ENCODE measurements around the gene ZFP69B.
"Not testable (repeated sequence)": the region's sequence is repeated elsewhere in the genome, so short reads cannot be mapped to it uniquely, and the experiment has no call there.

ZFP69B gene

GRCh38 chr1:40432644-40433390 is 17.5 kb upstream of the ZFP69B start:
- in situ Hi-C loops (cut with HindIII; ENCODE audit: low pct_ligation_motif_present, low pct_unique_long_range_greater_than_20kb, low sequenced_read_pairs): no loop called here
- DNase-seq: no peak

- no peak for DNase-seq
- in situ Hi-C loops (cut with HindIII; ENCODE audit: low pct_ligation_motif_present, low pct_unique_long_range_greater_than_20kb, low sequenced_read_pairs): no loop called here
Measured at GRCh38 chr1:40435471-40435870, 14.8 kb upstream of the ZFP69B start.

GRCh38 chr1:40435876-40436275 is 14.4 kb upstream of the ZFP69B start:
- in situ Hi-C loops (cut with HindIII; ENCODE audit: low pct_ligation_motif_present, low pct_unique_long_range_greater_than_20kb, low sequenced_read_pairs): no loop called here

GRCh38 chr1:40438391-40439015 is 11.8 kb upstream of the ZFP69B start:
- DNase-seq: peak; percentile 24

More at GRCh38 chr1:40435876-40436275, 14.4 kb upstream of the ZFP69B start:
- no peak for DNase-seq

GRCh38 chr1:40439247-40439646 is 11.0 kb upstream of the ZFP69B start:
- DNase-seq: no peak
- in situ Hi-C loops (cut with HindIII; ENCODE audit: low pct_ligation_motif_present, low pct_unique_long_range_greater_than_20kb, low sequenced_read_pairs): no loop called here

More at GRCh38 chr1:40438391-40439015, 11.8 kb upstream of the ZFP69B start:
- in situ Hi-C loops (cut with HindIII; ENCODE audit: low pct_ligation_motif_present, low pct_unique_long_range_greater_than_20kb, low sequenced_read_pairs): no loop called here

GRCh38 chr1:40450495-40451237 is 390 bp downstream of the ZFP69B start:
- peak; percentile 5 for DNase-seq
- in situ Hi-C loops (cut with HindIII; ENCODE audit: low pct_ligation_motif_present, low pct_unique_long_range_greater_than_20kb, low sequenced_read_pairs): no loop called here

- DNase-seq: no peak
- in situ Hi-C loops (cut with HindIII; ENCODE audit: low pct_ligation_motif_present, low pct_unique_long_range_greater_than_20kb, low sequenced_read_pairs): no loop called here
Measured at GRCh38 chr1:40451238-40451585, 936 bp downstream of the ZFP69B start.

- DNase-seq: no peak
- in situ Hi-C loops (cut with HindIII; ENCODE audit: low pct_ligation_motif_present, low pct_unique_long_range_greater_than_20kb, low sequenced_read_pairs): no loop called here
Measured at GRCh38 chr1:40454873-40455272, 4.6 kb downstream of the ZFP69B start.

GRCh38 chr1:40462956-40463590 is 12.8 kb downstream of the ZFP69B start:
- DNase-seq: no peak
- in situ Hi-C loops (cut with HindIII; ENCODE audit: low pct_ligation_motif_present, low pct_unique_long_range_greater_than_20kb, low sequenced_read_pairs): no loop called here

- in situ Hi-C loops (cut with HindIII; ENCODE audit: low pct_ligation_motif_present, low pct_unique_long_range_greater_than_20kb, low sequenced_read_pairs): no loop called here
- no peak for DNase-seq
Measured at GRCh38 chr1:40469327-40469726, 19.1 kb downstream of the ZFP69B start.

- in situ Hi-C loops (cut with HindIII; ENCODE audit: low pct_ligation_motif_present, low pct_unique_long_range_greater_than_20kb, low sequenced_read_pairs): no loop called here
- DNase-seq: no peak
Measured at GRCh38 chr1:40475268-40475667, 25.0 kb downstream of the ZFP69B start.

GRCh38 chr1:40476924-40477677 is 26.8 kb downstream of the ZFP69B start, which contains the start of gene ZFP69:
Gene ZFP69, plus strand, starts transcription at chr1:40477290. Its CDS starts 2,072 bp downstream, at chr1:40479362.
- peak; percentile 56 for DNase-seq
- in situ Hi-C loops (cut with HindIII; ENCODE audit: low pct_ligation_motif_present, low pct_unique_long_range_greater_than_20kb, low sequenced_read_pairs): no loop called here

GRCh38 chr1:40477678-40478053 is 27.4 kb downstream of the ZFP69B start:
- DNase-seq: no peak
- in situ Hi-C loops (cut with HindIII; ENCODE audit: low pct_ligation_motif_present, low pct_unique_long_range_greater_than_20kb, low sequenced_read_pairs): no loop called here

- in situ Hi-C loops (cut with HindIII; ENCODE audit: low pct_ligation_motif_present, low pct_unique_long_range_greater_than_20kb, low sequenced_read_pairs): no loop called here
- no peak for DNase-seq
Measured at GRCh38 chr1:40478276-40478675, 28.0 kb downstream of the ZFP69B start.

- in situ Hi-C loops (cut with HindIII; ENCODE audit: low pct_ligation_motif_present, low pct_unique_long_range_greater_than_20kb, low sequenced_read_pairs): no loop called here
- no peak for DNase-seq
Measured at GRCh38 chr1:40479156-40479555, 28.9 kb downstream of the ZFP69B start.

- no peak for DNase-seq
- in situ Hi-C loops (cut with HindIII; ENCODE audit: low pct_ligation_motif_present, low pct_unique_long_range_greater_than_20kb, low sequenced_read_pairs): no loop called here
Measured at GRCh38 chr1:40495315-40495903, 45.1 kb downstream of the ZFP69B start.

GRCh38 chr1:40502651-40503050 is 52.4 kb downstream of the ZFP69B start:
- DNase-seq: not testable (repeated sequence)

GRCh38 chr1:40507973-40508372 is 57.7 kb downstream of the ZFP69B start:
- DNase-seq: no peak
- in situ Hi-C loops (cut with HindIII; ENCODE audit: low pct_ligation_motif_present, low pct_unique_long_range_greater_than_20kb, low sequenced_read_pairs): no loop called here

More at GRCh38 chr1:40502651-40503050, 52.4 kb downstream of the ZFP69B start:
- in situ Hi-C loops (cut with HindIII; ENCODE audit: low pct_ligation_motif_present, low pct_unique_long_range_greater_than_20kb, low sequenced_read_pairs): not testable (repeated sequence)
